A673 (cell line): ENCODE measurements around the gene TK2. TPM values are rescaled to one million over a fixed set of nuclear protein-coding genes. Genes with fewer than 3 reads are reported as not detected.

ENCODE experiments used
- BruUV-seq: library from RNA; stranded (reverse); fragments of 400-500 nt; replicated peaks from 2 replicates; lab custom pipeline; 2021; lab: Mats Ljungman, UMichigan
- CTCF ChIA-PET: fragments of 300-600 bp; sonication (Branson Sonifier 250); formaldehyde crosslinking; loops from one replicate; lab custom pipeline; 2022; ENCODE audit warnings: antibody characterized with exemption; lab: Charles Lee
- POLR2A ChIA-PET: fragments of 300-600 bp; sonication (Branson Sonifier 250); formaldehyde crosslinking; loops from one replicate; lab custom pipeline; 2022; ENCODE audit warnings: antibody characterized with exemption; ENCODE audit not compliant: low non-redundant PET; lab: Charles Lee
- DNase-seq: peaks from one replicate; pipeline ENCODE4 v3.0.0-alpha.2; 2015; ENCODE audit warnings: low spot score
- H3K27ac ChIP-seq: fragments of 200-600 bp; sonication (generic); 2 replicates; pipeline ENCODE4 v1.5.1; 2016; ENCODE audit warnings: mixed run types, low read depth, mild to moderate bottlenecking, mixed read lengths, antibody characterized with exemption, low read length; ENCODE audit not compliant: poor library complexity, severe bottlenecking
- H3K27me3 ChIP-seq: fragments of 200-600 bp; sonication (generic); replicated peaks from 2 replicates; pipeline ENCODE4 v1.6.1; 2017; ENCODE audit warnings: mixed run types, low read depth, mild to moderate bottlenecking, mixed read lengths, antibody characterized with exemption, low read length; ENCODE audit not compliant: insufficient read depth, poor library complexity
- H3K36me3 ChIP-seq: fragments of 200-600 bp; sonication (generic); 2 replicates; pipeline ENCODE4 v1.6.1; 2016; ENCODE audit warnings: mixed run types, mild to moderate bottlenecking, mixed read lengths, antibody characterized with exemption, low read length; ENCODE audit not compliant: insufficient read depth, poor library complexity, severe bottlenecking
- H3K4me1 ChIP-seq: fragments of 200-600 bp; sonication (generic); 2 replicates; pipeline ENCODE4 v1.6.1; 2017; ENCODE audit warnings: mixed run types, mild to moderate bottlenecking, mixed read lengths, antibody characterized with exemption, low read length; ENCODE audit not compliant: insufficient read depth, poor library complexity, severe bottlenecking
- H3K4me3 ChIP-seq: fragments of 200-600 bp; sonication (generic); 2 replicates; pipeline ENCODE4 v1.5.1; 2016; ENCODE audit warnings: low read depth, mixed run types, mild to moderate bottlenecking, mixed read lengths, low read length; ENCODE audit not compliant: poor library complexity, severe bottlenecking
- H3K9me3 ChIP-seq: fragments of 200-600 bp; sonication (generic); 2 replicates; pipeline ENCODE4 v1.6.1; 2016; ENCODE audit warnings: mixed run types, low read depth, mild to moderate bottlenecking, mixed read lengths, antibody characterized with exemption, low read length; ENCODE audit not compliant: poor library complexity, severe bottlenecking
- CTCF ChIP-seq: fragments of 300-800, 200-600 bp; sonication (generic); conservative IDR thresholded peaks from 2 replicates; pipeline ENCODE4 v1.5.1; 2017; ENCODE audit warnings: low read depth, mild to moderate bottlenecking, antibody characterized with exemption, low read length, moderate library complexity, mixed read lengths
- EZH2 ChIP-seq: fragments of 200-600 bp; sonication (generic); IDR thresholded peaks from 2 replicates; pipeline ENCODE4 v1.6.1; 2017; ENCODE audit warnings: borderline replicate concordance, low read depth, mild to moderate bottlenecking, mixed read lengths, antibody characterized with exemption, low read length; ENCODE audit not compliant: poor library complexity, severe bottlenecking
- intact Hi-C: fragments of 100-400 bp; cut with micrococcal nuclease; formaldehyde crosslinking; loops from one replicate; pipeline ENCODE4 v1.10.0; 2022; ENCODE audit not compliant: unreplicated experiment
- total RNA-seq: library from RNA; stranded (reverse); gene quantifications from 2 replicates; pipeline ENCODE4 v1.2.3, GENCODE V29; 2021

The TK2 gene
- total RNA-seq, 1 experiment from 2014 or later: 8.2 TPM

- BruUV-seq: no TSS peak
- DNase-seq: no peak
- CTCF ChIA-PET: no interaction called here
- H3K4me3 ChIP-seq: no peak overlapping the region
- intact Hi-C loops: no loop called here
- peaks cover 11% of the 10 kb centered on the region for H3K4me1 ChIP-seq
- H3K27ac ChIP-seq: no peak overlapping the region
- POLR2A ChIA-PET: no interaction called here
- no peaks in the 10 kb centered on the region for H3K36me3 ChIP-seq
- TF ChIP-seq EZH2: no peak
- no peak for TF ChIP-seq CTCF
- no peaks in the 10 kb centered on the region for H3K9me3 ChIP-seq
- H3K27me3 ChIP-seq: no peaks in the 10 kb centered on the region
These were observed 30.2 kb downstream of the TK2 start for GRCh38 chr16:66519482-66520373.

DNA sequence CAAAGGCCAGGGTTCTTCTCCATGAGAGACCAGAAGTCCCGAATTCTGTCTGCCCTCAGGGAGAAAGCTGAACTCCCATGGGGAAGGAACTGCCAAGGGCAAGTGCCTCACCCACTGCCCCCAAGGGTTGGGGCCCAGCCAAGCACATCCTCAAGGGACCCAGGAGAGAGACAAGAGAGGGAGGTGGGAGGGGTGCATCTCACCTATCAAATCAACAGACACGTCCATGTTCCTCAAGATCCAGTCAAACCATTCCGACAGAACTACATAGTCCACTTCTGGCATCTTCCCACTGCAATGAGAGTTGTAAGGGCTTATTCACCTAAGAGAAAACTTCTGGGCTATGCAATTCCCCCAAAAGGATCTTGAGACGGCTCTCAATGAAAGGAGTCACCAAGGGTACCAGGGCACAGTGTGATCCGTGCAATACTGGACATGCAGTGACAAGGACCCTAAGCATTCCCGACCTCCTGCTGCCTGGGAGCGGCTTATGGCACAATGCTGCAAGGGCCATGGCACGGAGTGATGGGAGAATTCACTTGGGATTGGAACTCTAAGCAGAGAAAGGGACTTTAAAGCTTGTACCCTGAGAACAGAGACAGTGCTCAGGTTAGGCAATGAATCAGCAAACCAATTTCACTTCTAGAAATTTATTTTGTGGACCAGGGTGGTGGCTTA lies 32.2 kb downstream of the TK2 start:
- POLR2A ChIA-PET: no interaction called here
- intact Hi-C loops: no loop called here
- Histone ChIP-seq H3K9me3 (no peaks in the 10 kb centered on the region), H3K27me3 (no peaks in the 10 kb centered on the region), H3K36me3 (no peaks in the 10 kb centered on the region), H3K27ac (no peak overlapping the region), H3K4me3 (no peak overlapping the region), H3K4me1 (peaks cover 11% of the 10 kb centered on the region)
- CTCF ChIA-PET: no interaction called here
- no peak for TF ChIP-seq CTCF
- no peak for TF ChIP-seq EZH2
- no peak for DNase-seq
- no TSS peak for BruUV-seq

DNA sequence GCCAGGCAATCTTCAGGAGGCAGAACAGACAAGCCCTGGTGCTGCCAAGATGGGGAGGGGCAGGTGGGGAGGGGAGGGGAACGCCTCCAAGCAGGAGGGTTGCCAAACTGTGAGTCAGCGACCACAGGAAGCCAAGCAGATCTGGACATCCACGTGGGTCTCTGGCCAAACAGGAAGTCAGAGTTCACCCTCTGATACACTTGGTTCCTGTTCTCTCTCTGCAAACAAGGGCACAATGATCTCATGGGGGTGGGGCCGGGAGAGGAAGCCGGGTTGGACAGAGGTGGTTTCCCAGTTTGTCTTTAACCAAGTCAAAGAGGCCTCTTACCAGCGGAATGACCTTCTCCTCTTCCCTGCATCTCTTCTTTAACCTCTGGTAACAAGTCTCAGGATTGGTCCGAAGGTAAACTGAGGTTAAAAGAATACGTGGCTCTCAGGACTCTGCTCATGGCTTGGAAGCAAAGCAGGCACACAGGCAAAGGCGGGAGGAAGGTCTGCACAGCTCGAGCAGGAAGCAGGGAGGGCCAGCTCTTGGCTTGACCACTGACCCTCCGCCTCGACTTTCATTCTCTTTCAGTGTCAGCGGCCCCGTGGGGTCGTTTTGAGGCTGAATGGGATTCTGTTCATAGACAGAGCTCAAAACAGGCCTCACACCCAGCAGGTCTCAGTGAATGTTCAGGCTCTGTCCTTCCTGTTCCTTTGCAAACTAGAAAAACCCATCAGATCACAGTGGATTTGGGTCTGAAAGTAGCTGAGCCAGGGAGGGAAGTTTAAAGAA lies 32.9 kb downstream of the TK2 start:
- no peak overlapping the region for H3K4me3 ChIP-seq
- H3K4me1 ChIP-seq: peaks cover 11% of the 10 kb centered on the region
- POLR2A ChIA-PET: no interaction called here
- peak overlapping the region; percentile 32 for H3K27ac ChIP-seq
- intact Hi-C loops: no loop called here
- no peaks in the 10 kb centered on the region for H3K9me3 ChIP-seq
- H3K27me3 ChIP-seq: no peaks in the 10 kb centered on the region
- no peak for TF ChIP-seq CTCF
- TF ChIP-seq EZH2: no peak
- CTCF ChIA-PET: no interaction called here
- DNase-seq: peak; percentile 60
- no TSS peak for BruUV-seq
- no peaks in the 10 kb centered on the region for H3K36me3 ChIP-seq
